NCI-H1436 (cell line): Measurements from ENCODE around the gene TMIGD3.
"Not testable (repeated sequence)": the region's sequence is repeated elsewhere in the genome, so short reads cannot be mapped to it uniquely, and the experiment has no call there.

Experiments
- DNase-seq: peaks from one replicate; lab custom pipeline; 2025; lab: John Stamatoyannopoulos, UW

TMIGD3 gene

DNA sequence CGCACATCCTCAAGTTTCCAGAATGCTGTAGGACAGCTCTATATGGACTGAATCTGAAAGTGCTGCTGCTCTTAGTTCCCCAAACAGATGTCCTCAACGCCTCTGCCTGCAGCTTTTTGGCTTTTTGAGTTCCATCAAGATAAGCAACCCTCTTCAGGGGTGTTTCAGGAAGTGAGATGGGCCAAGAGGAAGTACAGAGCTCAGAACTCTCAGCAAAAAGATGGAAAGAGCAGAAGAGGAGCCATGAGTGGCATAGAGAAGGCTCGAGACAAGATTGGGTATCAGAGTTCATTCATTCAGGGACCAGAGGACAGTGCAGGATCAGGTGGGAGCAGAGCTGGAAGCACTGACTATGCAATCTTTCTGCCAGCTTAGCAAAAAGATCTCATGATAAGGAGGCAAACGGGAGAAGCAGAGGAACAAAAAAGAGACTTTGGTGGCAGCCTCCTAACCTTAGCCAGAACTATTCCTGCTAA is at the start of gene TMIGD3, which contains the start of gene ADORA3:
TSS of gene TMIGD3 (minus strand) at position 49 of the 476 bp plus-strand sequence. CDS start 279 bp downstream, outside the sequence.
TSS of gene ADORA3 (minus strand) at position 49 of the 476 bp plus-strand sequence. CDS start 279 bp downstream, outside the sequence.
- no peak for DNase-seq

DNA sequence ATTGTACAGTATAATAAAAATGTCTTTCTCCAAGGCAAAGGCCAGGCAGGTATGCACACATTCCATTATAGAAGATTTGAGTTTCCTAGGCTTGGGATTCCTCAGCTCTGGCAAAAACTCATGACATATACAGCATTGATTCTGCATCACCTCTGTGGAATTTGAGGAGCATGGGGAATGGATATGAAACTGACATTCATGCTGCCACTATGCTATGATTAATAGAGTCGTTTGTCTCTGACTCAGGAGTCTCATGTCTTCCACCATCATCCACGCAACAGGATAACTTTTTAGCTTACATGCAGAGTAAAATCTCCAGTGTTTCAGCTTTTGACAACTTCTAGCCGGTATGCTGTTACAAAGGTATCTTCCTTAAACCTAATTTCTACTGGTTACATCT is 49.8 kb upstream of the TMIGD3 start:
- DNase-seq: no peak

DNA sequence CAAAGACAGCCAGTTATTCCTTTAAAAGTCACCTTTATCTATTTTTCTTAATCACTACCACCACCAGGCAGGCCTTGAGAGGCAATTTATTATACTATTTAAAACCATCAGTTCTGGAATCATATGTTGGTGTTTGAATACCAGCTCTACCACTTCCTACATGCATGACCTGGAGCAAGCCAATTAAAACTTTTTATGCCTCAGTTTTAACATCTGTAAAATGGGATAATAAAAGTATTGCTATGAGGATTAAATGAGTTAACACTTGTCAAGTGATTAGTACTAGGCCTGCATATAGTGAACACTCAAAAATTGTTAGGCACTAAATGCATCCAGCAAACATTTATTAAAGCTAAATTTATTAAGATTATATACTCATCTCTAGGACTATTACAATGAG is 49.2 kb upstream of the TMIGD3 start:
- no peak for DNase-seq

DNA sequence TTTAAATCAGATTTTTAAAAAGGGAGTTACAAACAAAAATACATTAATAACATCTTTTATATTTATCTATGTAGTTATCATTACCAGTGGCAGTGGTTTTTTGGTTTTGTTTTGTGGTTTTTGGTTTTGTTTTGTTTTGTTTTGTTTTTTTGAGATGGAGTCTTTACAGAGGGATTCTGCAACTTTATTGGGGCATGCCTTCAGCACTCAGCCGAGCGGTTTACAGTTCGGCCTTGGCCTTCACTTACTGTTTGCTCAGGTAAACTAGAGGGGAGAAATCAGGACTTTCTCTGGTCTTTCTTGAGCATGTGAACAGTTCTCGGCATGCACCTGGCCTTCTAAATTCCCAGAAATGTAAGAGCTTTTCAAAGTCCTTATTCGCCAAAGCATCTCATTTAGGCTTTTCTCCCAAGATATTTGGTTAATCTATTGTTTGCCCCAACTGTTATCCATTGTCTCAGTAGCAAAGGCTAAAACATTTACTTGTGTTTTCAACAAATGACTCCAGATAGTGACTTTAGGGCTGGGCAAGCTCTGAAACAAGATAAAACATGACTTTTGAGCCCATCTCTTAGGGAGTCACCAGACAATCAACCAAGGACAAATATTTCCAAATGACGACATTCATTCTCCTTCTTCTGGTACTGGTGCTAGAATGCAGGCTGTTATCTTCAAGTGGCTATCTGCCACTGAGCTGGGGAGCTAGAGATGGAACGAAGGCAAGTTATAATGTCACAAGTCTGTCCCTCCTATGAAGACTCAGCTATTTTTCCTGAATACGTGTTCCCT is 48.4 kb upstream of the TMIGD3 start:
- no peak for DNase-seq

DNA sequence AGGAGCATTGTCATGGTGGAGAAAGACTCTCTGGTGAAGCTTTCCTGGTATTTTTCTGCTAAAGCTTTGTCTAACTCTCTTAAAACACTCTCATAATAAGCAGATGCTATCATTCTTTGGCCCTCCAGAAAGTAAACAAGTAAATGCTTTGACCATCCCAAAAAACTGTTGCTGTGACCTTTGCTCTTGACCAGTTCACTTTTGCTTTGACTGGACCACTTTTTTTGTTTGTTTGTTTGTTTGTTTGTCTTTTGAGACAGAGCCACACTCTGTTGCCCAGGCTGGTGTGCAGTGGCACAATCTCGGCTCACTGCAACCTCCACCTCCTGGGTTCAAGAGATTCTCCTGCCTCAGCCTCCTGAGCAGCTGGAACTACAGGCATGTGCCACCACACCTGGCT is 44.4 kb upstream of the TMIGD3 start:
- not testable (repeated sequence) for DNase-seq

DNA sequence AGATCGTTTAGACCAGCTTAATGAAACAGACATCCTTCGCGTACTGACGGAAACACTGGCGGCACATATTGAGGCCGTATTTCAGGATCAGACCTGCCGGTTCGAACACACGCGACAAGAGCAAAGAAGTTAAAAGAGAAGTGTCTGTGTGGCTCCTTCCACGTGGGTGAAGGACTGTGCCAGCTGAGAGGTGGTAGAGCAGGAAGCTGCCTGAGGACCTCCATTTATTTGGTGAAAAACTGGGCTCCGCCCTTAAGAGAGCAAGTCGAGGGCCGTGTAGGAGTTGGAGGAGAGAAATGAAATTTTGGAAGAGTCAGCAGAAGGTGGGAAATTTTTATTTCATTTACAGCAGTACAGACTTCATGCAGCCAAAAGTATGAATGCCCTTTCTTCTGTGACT is 38.8 kb upstream of the TMIGD3 start:
- no peak for DNase-seq

DNA sequence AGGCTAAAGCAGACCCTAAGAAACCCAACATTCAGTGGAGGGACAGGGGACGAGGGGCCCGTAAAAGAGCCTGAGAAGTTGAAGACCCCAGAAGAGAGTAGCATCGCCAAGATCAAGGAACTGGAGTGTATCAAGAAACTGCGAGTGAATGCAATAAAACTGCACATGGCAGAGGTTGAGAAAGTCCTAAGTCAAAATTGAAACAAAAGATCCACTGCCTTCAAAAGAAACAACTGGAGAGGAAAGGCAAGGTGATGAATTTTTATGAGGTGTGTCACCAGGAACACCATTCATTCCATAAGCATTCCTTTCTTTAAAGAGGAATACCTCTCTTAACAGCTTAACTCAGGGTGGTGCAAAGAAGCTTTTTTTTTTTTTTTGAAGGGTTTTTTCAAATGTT is 38.3 kb upstream of the TMIGD3 start:
- DNase-seq: no peak

DNA sequence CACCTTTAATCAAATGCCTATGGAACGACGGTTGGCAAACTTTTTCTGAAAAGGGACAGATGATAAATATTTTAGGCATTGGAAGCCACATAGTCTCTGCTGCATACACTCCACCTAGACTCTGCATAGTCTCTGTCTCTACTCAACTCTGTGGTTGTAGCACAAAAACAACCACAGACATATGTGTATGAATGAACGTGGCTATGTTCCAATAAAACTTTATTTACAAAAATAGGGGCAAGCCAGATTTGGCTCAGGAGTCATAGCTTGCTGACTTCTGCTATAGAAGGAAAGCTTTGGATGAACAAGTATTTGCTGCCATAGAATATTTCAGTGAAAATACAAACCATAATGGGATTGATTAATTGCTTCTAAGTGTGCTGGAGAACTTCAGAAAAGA is 37.5 kb upstream of the TMIGD3 start:
- no peak for DNase-seq

DNA sequence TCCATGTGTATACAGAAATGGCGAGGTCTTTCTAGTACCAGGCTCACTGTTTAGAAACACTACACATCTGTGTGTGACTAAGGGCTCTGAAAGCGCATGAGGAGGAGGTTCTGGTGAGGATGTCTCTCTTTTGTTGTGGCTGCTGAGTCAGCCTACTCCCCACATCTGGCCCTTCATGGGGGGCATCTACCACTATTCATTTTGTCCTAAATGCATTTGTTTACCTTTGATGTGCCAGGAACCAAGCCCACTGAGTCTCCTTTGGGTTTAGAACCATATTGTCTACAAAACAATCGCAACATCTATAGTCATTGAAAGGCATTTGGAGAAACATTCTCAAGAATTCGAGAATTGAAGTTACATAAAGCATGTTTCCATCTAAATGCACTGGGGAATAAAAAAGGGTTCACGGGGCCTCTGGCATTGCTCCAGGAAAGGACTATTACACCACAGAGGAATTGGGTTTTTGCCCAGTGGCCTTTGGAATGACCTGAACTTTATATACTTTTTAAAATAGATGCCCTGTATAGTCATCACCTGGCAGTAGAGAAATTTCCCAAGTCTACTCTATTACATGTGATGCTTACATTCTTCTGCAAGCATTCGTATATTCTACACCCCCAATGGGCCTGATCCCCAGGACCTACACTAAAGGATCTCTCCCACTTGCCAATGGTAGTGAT is 35.1 kb upstream of the TMIGD3 start:
- no peak for DNase-seq

DNA sequence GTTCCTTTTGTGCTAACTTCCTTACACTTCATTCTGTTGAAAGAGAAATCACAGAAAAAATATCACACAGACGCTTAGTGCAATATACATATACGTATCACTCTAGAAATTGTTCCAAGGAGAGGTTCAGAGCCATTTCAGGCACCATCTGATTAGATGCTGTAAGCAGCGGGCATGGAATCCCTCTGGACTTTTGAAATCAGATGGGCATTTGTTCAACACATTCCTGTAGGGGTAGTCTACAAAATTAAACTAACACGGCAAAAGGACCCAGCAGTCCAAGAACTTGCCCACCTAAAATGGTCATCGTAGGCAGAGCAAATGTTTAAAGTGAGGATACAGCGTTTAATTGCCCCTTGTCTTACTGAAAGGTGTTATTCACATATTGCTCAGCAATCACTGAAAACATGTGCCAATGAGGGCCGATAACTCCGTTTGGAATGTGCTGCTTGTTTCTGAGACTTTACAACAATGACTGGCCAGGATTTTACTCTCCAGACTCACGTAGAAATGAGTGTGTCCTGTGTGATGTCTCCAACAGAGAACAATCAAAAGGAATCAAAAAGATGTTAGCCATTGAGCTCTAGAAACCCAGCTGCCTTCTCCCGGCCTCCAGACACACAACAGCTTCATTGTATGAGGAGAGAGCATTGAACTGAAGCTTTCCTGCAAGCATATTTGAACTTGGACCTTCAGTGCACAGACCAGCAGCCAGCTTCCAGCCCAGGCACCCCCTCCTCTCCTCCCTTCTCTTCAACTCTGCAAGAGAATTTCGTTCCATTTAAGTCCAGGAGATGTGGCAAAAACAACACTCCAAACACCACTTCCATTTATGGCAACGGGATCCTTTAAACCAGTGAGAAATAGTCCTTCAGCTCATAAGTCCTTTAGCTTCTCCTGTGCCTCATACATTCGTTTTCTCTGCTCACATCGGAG is 32.1 kb upstream of the TMIGD3 start:
- no peak for DNase-seq

DNA sequence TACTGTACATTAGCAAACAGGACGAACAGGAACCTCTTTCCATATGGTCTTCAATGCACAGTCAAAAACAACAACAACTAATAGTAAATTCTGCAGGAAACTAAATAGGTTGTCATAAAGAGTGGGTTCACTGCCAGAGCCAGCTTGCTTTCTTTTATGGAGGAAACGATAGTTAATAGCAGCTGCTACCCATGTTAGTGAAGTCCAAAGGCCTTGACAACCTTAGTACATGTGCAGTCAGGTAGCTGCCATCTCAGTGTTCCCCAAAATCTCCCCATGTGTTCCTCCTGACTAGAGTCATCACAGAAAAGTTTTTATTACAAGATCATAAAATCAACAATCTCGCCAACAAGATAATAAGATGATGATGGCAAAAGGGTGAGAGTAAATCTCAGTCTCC is 16.6 kb upstream of the TMIGD3 start:
- no peak for DNase-seq

DNA sequence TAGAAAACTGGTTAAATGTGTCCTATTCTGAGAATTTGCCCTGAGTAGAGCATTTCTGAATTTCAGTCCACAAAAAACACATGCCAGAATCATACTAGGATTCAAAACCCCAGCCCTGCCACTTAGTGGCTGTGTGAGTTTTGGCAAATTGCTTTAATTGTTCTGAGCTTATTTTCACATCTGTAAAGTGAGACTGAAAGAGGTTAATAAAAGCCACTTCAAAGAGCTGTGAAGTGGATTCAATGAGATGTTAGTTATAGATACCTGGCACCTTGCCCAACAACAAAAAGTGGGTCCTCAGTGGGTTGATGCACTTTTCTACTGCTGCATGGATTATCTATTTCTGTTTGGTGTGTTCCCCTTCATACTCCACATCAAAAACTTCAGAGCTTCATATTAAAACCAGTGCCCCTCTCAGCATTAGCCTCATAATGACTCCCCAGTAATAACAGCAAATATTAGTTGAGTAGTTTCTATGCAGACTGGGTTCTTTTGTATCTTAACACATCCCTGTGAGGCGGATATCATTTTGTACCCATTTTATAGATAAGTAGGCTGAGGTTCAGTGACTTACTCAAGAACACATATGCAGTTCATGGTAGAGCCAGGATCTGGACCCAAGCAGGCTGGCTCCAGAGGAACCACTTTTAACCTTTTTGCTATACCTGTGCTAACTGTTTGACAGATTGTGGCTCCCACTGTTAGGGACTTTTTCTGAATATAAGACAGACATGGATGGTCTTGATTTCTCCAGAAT is 14.2 kb upstream of the TMIGD3 start:
- DNase-seq: peak; percentile 32

DNA sequence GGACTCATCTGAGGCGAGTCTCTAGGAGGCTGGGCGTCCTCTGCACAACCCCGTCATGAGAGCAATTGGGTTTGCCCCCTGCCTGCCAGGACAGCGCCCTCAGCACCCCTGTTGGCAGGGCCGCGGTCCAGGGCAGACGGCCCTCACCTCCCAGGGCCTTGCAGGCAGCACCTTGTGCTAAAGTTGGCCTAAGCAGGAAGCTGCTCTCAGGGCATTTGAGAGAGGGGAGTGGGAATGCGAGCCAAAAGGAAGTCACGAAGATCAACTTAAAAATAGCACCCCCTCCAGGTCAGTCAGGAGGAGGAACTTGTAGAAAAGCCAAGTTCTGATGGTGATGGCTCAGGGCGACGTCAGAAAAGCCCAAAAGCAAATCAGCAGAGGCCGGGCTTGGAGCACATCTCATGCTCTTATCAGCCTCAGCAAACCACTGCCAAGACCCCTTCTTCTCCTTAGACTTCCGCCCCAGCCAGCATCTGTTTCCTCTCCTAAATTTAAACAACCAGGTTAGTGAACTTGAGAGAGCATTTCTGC is 12.6 kb upstream of the TMIGD3 start:
- DNase-seq: no peak

DNA sequence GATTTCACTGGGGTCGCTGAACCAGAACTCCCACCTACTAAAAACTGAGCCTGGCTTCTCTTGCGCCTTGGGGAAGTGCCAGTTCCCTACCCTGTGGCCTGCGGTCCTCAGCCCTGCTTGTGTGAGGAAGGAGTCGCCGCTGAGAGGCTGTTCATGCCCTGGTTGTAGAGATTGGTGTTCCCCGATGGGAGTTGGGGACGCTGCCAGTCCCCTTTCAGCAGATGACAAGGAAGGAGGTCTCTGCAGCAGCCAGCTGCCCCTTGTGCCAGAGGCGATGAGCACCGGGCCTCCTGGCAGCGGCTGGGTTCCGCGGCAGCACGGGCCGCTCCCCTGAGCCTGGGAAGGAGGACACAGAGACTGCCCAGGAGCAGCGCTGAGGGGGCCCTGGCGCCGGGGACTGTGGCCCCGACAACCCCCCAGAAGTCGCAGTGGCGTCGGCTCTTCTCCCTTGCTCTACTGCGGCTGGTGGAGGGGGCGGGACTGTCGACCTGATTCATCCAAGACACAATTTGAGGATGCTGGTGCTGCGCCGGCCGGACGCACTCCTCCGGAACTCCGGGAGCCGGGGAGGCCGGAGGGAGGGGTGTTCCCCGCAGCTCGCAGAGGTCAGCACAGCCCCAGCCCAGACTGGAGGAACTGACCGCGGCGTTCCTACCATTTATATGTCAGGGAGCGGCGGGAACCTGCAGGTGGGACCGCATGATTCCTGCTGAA is 12.0 kb upstream of the TMIGD3 start:
- no peak for DNase-seq

DNA sequence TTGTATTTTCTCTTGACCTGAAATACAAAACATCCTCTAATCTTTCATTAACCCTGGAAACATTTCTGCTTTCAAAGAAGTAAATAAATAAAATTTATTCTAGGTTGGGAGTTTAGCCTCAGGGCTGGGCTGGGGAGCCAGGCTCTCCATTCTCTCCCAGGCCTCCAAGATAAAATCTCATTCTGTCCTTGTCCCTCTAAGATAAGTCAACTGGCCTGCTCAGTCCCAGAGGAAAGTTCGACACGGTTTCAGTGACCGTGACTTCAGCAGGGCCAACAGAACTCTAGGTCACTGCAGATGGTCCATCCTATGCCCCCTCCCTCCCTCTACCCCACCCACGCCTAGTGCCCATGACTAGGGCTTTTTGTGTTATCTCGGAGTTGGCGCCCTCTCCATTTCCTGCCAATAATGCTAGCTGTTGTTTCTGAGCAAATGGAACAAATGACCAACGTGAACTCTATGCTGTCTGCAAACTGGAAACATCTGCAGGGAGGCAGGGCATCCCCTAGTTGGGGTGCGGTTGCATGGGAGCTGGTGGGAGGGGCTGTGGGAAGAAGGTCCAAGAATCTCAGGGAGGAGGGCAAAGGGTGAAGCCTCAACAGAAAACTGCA is 10.1 kb upstream of the TMIGD3 start:
- DNase-seq: no peak

DNA sequence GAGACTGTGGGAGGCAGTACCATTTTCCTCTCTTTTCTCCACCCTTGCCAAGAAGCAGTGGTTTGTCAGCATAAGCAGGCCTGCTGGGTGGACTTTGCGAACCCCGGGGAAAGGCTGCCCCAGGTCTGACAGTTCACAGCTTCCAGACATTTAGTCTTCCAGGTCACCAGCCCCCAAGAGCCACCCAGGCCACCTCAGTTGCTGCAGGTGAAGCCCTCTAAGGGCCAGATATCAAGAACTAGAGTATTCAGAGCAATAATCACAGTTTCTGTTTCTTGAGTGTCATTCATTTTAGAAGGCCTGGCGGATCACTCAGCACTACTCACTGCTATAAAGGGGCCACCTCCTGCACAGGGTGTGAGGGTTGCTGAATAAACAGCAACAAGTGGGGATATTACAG is 9.5 kb upstream of the TMIGD3 start:
- no peak for DNase-seq

DNA sequence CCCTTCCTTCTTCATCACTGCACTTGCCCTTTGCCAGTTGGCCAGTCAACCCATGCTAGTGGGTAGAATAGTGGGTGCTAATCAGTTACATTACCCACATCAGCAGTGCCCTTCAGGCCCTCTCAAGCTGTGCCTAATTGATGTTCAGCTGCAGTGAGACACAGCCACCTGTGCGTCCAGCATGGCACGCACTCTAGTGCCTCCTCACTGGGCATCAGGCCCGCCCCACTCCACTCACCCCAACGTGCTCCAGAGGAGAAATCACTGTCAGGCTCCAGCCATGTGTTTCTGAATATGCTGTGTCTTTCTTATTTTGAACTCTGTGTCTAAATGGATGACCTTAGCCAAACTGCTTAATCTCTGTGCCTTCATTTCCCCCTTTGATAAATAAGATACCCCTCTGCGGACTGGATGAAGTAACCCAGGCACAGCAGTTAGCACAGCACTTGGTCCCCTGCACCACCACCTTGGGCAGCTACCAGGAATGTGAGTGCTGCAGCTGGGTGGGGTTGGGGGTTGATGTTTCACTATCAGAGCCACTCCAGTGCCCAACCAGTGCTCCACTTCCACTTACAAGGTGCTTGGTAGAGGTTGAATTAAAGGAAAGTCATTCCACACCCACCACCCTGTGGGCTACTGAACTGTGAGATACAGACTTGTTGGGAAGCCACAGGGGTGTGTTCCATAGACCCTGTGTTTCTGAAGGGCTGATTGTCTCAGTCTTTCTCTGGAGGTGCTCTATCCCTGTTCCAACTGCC is 8.9 kb upstream of the TMIGD3 start:
- DNase-seq: no peak

DNA sequence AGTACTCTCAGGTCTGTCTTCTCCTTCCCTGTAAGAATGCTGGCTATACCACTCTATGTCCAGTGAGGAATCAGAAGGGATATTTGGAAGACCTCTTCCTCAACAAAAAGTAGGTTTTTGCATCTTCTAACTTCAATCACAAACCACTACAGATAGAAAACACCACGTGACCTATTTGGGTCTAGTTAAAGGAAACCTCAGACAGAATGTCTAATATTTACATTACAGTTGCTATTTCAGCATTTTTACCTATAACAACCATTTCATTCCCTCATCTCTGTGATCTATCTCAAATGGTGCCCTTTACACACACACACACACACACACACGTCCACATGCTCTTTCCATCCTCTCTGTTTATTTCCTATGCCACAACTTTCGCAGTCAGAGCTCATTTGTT is 7.9 kb upstream of the TMIGD3 start:
- DNase-seq: no peak

DNA sequence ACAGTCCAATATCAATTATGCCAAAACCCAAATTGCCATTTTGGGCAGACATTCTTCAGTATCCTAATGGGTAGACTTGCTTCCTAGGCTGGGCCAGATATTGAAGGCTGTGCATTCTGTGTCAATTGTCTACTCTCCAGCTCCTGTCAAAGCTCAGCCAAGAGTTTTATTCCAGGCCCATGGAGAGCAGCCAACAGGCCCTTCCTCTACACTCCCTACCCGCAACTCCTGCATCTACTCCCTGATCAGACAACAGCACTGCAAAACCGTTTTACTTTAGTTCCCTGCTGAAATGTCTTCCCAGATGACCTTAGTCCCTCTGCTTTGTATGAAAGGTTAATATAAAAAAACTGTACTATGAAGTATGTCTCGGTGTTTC is 6.6 kb upstream of the TMIGD3 start:
- DNase-seq: no peak
